Body of pancreas (tissue), 4 donors: ENCODE results near the gene MARCHF11.

Source experiments
- CTCF ChIP-seq, 7 experiments: fragments of 450-650 bp in 4 of 7; fragments of 200-600 bp in 3 of 7; sonication (generic) in 3 of 7; IDR thresholded peaks; one replicate each; pipeline ENCODE4 v1.5.1; 2016 to 2019; ENCODE audit warnings: antibody characterized with exemption in 7 of 7
- POLR2A ChIP-seq, 3 donors: fragments of 450-650 bp; IDR thresholded peaks; one replicate each; pipeline ENCODE4 v1.6.1; 2016; ENCODE audit warnings: antibody characterized with exemption in 3 of 3, mild to moderate bottlenecking in 2 of 3

- TF ChIP-seq CTCF (IDR thresholded peaks at IDR 0.05) (no peak), POLR2A (IDR thresholded peaks at IDR 0.05) (no peak)
Observed at GRCh38 chr5:16064135-16064893, 115.3 kb downstream of the MARCHF11 start.
